HG02943 (cell line): ENCODE measurements around the gene PLOD3.
"Not testable (repeated sequence)": the region's sequence is repeated elsewhere in the genome, so short reads cannot be mapped to it uniquely, and the experiment has no call there.

Experiments
- ATAC-seq: cut with Tn5 transposase; IDR thresholded peaks from one replicate; pipeline ENCODE4 v1.9.1; 2021; ENCODE audit warnings: mild to moderate bottlenecking, low read depth, moderate library complexity; ENCODE audit not compliant: unreplicated experiment

PLOD3 gene

DNA sequence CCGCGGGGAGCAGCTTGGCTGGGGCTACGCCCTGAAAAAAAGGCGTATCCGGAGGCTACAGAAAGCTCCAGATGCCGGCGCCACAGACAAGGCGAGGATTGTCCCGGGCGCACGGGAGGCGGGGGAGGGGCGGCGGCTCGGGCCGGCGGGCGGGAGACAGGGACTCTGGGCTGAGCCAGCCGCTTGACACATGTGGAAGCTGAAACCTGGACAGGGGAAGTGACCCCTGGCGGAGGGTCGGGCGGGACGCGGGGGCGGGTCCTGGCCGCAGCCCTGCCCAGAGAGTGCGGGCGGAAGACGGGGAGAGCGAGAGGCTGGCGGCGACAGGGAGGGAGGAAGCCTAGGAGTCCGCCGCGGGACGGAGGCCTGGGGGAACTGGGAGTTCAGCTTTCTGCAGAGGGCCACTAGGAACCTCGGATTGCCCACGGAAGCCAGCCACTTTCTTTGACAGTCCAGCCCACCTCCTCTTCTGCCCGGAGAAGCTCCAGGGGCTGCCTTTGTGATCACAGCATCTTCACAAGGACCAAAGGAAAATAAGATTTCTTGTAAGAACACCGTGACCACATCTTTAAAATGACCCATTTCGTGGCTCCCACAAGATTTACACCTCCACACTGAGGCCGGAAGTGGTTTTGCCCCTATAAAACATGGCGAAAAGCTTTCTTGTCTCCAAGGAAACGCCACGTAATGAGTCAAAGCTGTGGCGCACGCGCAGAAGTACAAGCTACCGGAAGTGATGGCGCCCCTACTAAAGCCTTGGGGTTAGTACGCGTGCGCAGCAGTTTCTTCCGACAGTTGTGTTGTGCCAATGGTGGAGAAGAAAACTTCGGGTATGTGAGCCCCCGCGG, at the start of gene PLOD3, which contains the start of gene ZNHIT1:
Gene PLOD3, minus strand, starts transcription at position 194 of the 848 bp plus-strand sequence. CDS start 307 bp downstream, outside the sequence.
Gene ZNHIT1, plus strand, starts transcription at position 778 of the 848 bp plus-strand sequence. Its CDS starts 31 bp downstream, at position 809.
- peak; percentile 67 for ATAC-seq

- ATAC-seq: no peak
Observed at GRCh38 chr7:101265622-101266516, 48.5 kb upstream of the PLOD3 start.

DNA sequence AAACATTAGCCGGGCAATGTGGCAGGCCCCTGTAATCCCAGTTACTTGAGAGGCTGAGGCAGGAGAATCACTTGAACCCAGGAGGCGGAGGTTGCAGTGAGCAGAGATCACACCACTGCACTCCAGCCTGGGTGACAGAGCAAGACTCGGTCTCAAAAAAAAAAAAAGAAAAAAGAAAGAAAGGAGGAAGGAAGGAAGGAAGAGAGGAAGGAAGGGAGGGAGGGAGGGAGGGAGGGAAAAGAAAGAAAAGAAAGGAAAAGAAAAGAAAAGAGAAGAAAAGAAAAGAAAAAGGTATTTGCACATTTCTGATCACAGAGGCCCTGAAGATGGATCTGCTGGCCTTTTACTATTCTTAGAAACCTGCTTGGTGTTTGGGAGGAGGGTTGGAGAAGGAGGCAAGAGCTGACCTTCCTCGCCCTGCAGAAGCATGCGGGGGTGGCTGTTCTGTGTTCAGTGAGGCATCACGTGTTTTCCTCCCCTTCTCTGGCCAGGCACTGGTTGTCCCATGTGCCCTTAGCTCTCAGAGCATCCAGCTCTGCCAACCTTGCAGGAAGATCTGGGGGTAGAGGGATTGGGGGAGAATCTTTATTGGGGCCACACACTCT, 46.8 kb upstream of the PLOD3 start:
- ATAC-seq: not testable (repeated sequence)

DNA sequence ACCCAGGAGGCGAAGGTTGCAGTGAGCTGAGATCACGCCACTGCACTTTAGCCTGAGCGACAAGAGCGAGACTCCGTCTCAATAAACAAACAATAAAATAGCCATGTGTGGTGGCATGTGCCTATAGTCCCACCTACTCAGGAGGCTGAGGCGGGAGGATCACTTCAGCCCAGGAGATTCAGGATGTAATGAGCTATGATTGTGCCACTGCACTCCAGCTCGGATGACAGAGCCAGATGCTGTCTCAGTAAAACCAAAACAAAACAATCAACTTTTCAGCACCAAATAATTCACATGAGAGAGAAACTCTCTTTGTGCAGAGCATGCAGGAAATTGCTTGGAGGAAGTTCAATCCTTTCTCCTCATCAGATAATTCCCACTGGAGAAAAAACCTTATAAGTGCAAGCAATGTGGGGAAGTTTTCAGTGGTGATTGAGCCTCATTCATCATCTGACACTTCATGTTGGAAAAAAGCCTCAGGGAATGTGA, 40.9 kb upstream of the PLOD3 start:
- no peak for ATAC-seq

- ATAC-seq: no peak
Observed at GRCh38 chr7:101255796-101256195, 38.4 kb upstream of the PLOD3 start.

- not testable (repeated sequence) for ATAC-seq
Observed at GRCh38 chr7:101253199-101253598, 35.8 kb upstream of the PLOD3 start.

GRCh38 chr7:101251871-101252659, 34.7 kb upstream of the PLOD3 start:
- peak; percentile 98 for ATAC-seq

DNA sequence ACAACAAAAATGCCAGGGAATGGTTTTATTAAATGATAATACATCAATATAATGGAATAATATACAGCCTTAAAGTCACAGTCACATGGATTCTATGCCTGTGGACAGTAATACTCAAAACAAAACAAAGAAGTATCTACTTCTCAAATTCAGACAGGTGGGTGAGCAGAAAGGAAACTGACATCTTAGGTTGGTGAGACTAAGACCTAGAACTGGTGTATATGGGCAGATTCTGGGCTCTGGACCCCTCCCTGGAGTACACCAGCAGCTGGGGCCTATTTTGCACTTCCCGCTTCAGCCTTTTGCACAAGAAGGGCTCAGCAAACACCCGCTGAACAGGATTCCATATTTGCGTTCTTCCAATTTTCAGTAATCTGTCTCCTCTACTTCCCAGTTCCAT, 32.9 kb upstream of the PLOD3 start:
- no peak for ATAC-seq

DNA sequence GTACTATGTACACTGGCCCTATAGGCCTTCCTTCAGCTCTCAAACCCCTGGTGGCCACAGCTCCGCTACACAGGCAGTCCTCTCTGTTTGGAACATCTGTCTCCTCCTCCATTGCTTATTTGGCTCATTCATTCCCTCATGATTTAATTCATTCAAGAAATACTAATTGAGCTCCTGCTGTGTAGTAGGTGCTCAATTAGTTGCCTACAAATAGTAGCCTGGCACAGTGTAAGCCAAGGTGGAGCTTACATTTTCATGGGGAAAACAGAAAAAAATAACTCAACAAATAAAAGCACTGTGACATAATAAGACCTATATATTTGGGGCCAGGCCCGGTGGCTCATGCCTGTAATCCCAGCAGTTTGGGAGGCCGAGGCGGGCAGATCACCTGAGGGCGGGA, 30.9 kb upstream of the PLOD3 start:
- no peak for ATAC-seq

GRCh38 chr7:101245147-101245668, 27.8 kb upstream of the PLOD3 start:
- ATAC-seq: no peak

DNA sequence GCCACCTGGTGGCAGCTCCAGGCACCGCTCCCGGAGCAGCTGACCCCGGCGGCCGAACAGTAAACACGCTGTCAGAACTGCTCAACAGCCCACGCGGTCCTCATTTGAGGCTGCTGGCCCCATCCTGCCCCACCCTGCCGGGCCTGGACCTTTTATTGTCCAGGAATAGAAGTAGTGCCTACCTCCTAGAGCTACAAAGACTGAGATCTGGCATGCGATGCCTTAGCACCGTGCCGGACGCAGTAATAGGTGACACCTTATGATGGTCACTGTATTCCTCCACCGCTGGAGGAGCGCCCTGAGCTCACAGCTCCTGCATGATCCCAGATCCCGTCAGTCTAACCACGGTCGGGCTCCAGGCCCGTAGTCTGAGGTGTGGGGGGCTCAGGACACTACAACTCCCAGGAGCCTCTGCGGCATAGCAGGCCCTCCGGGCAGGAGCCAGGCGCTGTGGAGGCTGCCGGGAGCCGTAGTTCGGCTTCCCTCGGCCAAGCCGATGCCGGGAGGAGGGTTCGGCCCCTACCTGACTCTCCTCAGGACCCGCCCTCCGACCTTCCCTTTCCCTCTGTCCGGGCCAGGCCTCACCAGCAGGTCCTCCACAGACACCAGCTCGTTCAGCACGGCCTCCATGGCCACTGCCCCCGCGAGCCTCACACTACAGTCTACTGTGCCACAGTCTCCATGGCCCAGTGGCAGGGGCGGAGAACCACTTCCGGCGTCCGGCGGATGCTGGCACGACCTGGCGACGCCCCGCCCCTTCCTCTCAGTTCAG, 27.2 kb upstream of the PLOD3 start, which contains the start of gene FIS1:
Gene FIS1, minus strand, starts transcription at position 707 of the 772 bp plus-strand sequence. Its CDS starts 77 bp downstream, at position 630.
- ATAC-seq: peak; percentile 94

DNA sequence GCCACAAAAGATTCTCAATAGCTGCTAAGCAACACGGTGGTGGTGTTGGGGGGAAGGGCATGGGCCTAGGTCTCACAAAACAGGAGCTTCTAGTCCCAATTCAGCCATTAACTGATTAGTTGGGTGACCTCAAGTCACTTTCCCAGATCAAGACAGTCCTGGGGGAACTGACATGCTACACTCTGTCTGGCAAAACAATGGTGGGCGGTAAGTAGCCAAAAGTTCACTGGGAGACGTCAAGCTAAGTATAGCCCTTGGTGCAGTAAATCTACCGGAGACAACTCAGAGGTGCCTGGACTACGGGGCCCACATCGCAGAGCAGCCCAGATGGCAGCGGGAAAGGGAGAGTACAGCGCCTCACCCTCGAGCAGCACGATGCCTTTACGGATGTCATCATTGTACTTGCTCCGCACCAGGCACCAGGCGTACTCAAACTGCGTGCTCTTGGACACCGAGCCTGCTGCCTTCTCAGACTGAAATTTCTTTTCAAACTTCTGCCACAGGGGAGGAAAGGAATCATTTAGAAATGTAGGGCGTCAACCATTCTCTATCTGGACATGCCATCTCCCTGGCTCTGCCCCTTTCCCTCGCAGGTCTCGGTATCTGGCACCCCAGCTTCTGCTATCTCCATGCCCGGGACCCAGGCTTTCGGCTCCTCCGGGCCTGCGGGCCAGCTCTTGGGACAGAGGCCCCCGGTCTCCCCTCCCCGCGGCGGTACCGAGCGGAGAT, 26.4 kb upstream of the PLOD3 start:
- no peak for ATAC-seq

DNA sequence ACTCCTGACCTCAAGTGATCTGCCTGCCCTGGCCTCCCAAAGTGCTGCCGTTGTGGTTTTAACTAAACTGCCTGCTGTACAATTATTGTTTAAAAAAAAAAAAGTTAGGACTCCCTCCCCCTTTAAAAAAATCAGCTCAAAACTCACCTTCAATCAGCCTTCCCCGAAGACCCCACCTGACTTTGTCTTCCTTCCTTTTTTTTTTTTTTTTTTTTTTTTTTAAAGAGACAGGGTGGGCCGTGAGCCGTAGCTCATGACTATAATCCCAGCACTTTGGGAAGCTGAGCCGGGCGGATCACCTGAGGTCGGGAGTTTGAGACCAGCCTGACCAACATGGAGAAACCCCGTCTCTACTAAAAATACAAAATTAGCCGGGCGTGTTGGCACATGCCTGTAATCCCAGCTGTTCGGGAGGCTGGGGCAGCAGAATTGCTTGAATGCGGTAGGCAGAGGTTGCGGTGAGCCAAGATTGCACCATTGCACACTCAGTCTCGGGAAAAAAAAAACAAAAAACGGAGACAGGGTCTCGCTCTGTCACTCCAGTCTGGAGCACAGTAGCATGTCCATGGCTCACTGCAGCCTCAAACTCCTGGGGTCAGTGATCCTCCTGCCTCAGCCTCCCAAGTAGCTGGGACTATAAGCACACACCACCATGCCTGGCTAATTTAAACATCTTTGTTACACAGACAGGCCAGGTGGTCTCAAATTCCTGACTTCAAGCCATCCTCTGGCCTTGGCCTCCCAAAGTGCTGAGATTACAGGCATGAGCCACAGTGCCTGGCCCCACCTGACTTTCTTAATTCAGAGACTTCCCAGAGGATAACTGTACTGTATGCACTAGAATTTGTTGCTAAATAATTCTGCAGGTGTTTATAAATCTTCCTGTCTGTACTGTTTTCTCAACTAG, 24.3 kb upstream of the PLOD3 start:
- no peak for ATAC-seq

DNA sequence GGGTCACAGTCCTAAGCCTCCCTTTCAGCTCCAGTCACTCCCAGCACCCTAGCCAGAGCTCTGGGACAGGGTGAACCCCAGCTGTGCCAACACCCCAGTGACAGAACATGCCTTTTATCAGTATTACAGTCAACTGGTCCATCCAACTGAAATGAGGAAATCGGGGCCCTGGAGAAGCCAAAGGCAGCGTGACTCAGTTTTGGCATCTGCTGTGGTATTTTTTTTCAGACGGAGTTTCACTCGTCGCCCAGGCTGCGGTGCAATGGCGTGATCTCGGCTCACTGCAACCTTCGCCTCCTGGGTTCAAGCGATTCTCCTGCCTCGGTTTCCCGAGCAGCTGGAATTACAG, 23.6 kb upstream of the PLOD3 start:
- no peak for ATAC-seq

- no peak for ATAC-seq
Observed at GRCh38 chr7:101240226-101241014, 23.0 kb upstream of the PLOD3 start.

- ATAC-seq: no peak
Observed at GRCh38 chr7:101239951-101240220, 22.5 kb upstream of the PLOD3 start.
